GM08714 (cell line): ENCODE results near the gene TNS1.

ENCODE experiments used
- H3K4me3 ChIP-seq: fragments of 200-500 bp; sonication (Bioruptor generic); 2 replicates; pipeline ENCODE4 v1.5.1; 2014; ENCODE audit warnings: mild to moderate bottlenecking, low read length, inconsistent platforms
- ZNF274 ChIP-seq: IDR thresholded peaks from 2 replicates; pipeline ENCODE4 v1.6.1; 2012; ENCODE audit warnings: mild to moderate bottlenecking, low read depth, low read length

Gene TNS1

GRCh38 chr2:217976301-217976700 is 26.5 kb downstream of the TNS1 start:
- no peak overlapping the region for H3K4me3 ChIP-seq
- no peak for TF ChIP-seq ZNF274

GRCh38 chr2:217975626-217976025 is 27.2 kb downstream of the TNS1 start:
- TF ChIP-seq ZNF274, result no peak
- H3K4me3 ChIP-seq, result no peak overlapping the region

GRCh38 chr2:217974389-217975005 is 28.3 kb downstream of the TNS1 start:
- no peak overlapping the region for H3K4me3 ChIP-seq
- no peak for TF ChIP-seq ZNF274

GRCh38 chr2:217973008-217973787 is 29.6 kb downstream of the TNS1 start:
- TF ChIP-seq ZNF274, result no peak
- no peak overlapping the region for H3K4me3 ChIP-seq

- TF ChIP-seq ZNF274, result no peak
- no peak overlapping the region for H3K4me3 ChIP-seq
Observed at GRCh38 chr2:217972490-217972889, 30.3 kb downstream of the TNS1 start.

- no peak overlapping the region for H3K4me3 ChIP-seq
- no peak for TF ChIP-seq ZNF274
Observed at GRCh38 chr2:217972037-217972436, 30.8 kb downstream of the TNS1 start.

GRCh38 chr2:217971166-217971565 is 31.6 kb downstream of the TNS1 start:
- no peak overlapping the region for H3K4me3 ChIP-seq
- TF ChIP-seq ZNF274, result no peak

GRCh38 chr2:217970206-217970605 is 32.6 kb downstream of the TNS1 start:
- no peak overlapping the region for H3K4me3 ChIP-seq
- TF ChIP-seq ZNF274, result no peak

- no peak for TF ChIP-seq ZNF274
- no peak overlapping the region for H3K4me3 ChIP-seq
Observed at GRCh38 chr2:217969588-217969987, 33.2 kb downstream of the TNS1 start.

GRCh38 chr2:217968023-217968422 is 34.8 kb downstream of the TNS1 start:
- no peak overlapping the region for H3K4me3 ChIP-seq
- no peak for TF ChIP-seq ZNF274

GRCh38 chr2:217966423-217967070 is 36.2 kb downstream of the TNS1 start:
- no peak for TF ChIP-seq ZNF274
- H3K4me3 ChIP-seq, result no peak overlapping the region

GRCh38 chr2:217964275-217965161 is 38.3 kb downstream of the TNS1 start:
- H3K4me3 ChIP-seq, result no peak overlapping the region
- no peak for TF ChIP-seq ZNF274

- H3K4me3 ChIP-seq, result no peak overlapping the region
- no peak for TF ChIP-seq ZNF274
Observed at GRCh38 chr2:217960351-217960750, 42.4 kb downstream of the TNS1 start.

GRCh38 chr2:217959723-217960122 is 43.1 kb downstream of the TNS1 start:
- H3K4me3 ChIP-seq, result no peak overlapping the region
- no peak for TF ChIP-seq ZNF274
